GM21825 (cell line): ENCODE measurements around the gene MSH2.
"Not testable (repeated sequence)": the region's sequence is repeated elsewhere in the genome, so short reads cannot be mapped to it uniquely, and the experiment has no call there.

ENCODE experiments used
- ATAC-seq: cut with Tn5 transposase; IDR thresholded peaks from one replicate; pipeline ENCODE4 v1.9.1; 2021; ENCODE audit warnings: mild to moderate bottlenecking, moderate library complexity; ENCODE audit not compliant: unreplicated experiment

Gene MSH2

GRCh38 chr2:47406649-47407330, 3.8 kb downstream of the MSH2 start:
- ATAC-seq, result not testable (repeated sequence)

DNA sequence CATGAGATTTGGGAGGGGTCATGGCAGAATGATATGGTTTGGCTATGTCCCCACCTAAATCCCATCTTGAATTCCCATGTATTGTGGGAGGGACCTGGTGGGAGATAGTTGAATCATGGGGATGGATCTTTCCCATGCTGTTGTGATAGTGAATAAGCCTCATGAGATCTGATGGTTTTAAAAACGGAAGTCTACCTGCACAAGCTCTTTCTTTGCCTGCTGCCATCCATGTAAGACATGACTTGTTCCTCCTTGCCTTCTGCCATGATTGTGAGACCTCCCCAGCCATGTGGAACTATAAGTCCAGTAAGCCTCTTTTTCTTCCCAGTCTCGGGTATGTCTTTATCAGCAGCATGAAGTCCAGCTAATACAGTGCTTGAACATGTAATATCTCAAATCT, 5.0 kb downstream of the MSH2 start:
- ATAC-seq, result not testable (repeated sequence)

GRCh38 chr2:47414682-47415458, 11.9 kb downstream of the MSH2 start:
- no peak for ATAC-seq

- ATAC-seq, result no peak
These were observed 17.3 kb downstream of the MSH2 start for GRCh38 chr2:47420214-47420613.

- ATAC-seq, result not testable (repeated sequence)
These were observed 17.7 kb downstream of the MSH2 start for GRCh38 chr2:47420683-47421082.

DNA sequence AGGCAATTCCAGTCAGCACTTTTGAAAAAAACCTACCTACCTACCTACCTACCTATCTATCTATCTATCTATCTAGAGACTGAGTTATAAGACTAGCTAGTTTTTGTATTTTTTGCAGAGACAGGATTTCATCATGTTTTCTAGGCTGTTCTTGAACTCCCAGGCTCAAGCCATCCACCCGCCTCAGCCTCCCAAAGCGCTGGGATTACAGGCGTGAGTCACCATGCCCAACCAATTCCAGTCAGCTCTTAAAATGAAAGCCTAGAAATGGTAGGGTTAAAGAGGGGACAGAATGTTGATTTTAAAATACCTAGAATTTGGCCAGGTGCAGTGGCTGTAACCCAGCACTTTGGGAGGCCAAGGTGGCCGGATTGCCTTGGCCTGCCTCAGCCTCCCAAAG, 19.1 kb downstream of the MSH2 start:
- no peak for ATAC-seq

- ATAC-seq, result no peak
These were observed 19.6 kb downstream of the MSH2 start for GRCh38 chr2:47422560-47422959.

DNA sequence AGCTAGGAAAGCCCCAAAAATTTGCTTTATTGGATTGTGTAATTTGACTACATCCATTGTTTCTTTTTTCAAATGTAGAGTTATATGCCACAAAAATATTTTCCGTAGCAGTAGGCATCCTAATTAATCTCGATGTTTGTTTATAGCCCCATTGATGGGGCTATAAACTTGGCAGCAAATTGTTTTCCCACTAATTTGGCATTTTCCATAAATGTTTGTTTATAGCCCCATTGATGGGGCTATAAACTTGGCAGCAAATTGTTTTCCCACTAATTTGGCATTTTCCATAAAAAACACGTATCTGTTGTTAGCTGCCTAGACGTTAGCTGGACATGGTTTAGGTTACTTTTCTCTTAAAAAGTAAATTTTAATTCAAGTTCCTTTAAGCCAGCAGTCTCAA, 23.8 kb downstream of the MSH2 start:
- ATAC-seq, result no peak

DNA sequence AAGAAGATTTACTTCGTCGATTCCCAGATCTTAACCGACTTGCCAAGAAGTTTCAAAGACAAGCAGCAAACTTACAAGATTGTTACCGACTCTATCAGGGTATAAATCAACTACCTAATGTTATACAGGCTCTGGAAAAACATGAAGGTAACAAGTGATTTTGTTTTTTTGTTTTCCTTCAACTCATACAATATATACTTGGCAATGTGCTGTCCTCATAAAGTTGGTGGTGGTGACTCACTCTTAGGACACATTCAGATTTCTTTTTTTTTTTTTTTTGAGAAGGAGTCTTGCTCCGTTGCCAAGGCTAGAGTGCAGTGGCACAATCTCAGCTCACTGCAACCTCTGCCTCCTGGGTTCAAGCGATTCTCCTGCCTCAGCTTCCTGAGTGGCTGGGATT, 26.8 kb downstream of the MSH2 start:
- ATAC-seq, result no peak

GRCh38 chr2:47433006-47433405, 30.1 kb downstream of the MSH2 start:
- not testable (repeated sequence) for ATAC-seq

DNA sequence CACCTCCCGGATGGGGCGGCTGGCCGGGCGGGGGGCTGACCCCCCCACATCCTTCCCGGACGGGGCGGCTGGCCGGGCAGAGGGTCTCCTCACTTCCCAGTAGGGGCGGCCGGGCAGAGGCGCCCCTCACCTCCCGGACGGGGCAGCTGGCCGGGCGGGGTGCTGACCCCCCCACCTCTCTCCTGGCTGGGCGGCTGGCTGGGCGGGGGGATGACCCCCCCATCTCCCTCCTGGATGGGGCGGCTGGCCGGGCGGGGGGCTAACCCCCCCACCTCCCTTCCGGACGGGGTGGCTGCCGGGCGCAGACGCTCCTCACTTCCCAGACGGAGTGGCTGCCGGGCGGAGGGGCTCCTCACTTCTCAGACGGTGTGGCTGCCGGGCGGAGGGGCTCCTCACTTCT, 30.5 kb downstream of the MSH2 start:
- not testable (repeated sequence) for ATAC-seq

GRCh38 chr2:47437287-47437686, 34.3 kb downstream of the MSH2 start:
- ATAC-seq, result no peak

DNA sequence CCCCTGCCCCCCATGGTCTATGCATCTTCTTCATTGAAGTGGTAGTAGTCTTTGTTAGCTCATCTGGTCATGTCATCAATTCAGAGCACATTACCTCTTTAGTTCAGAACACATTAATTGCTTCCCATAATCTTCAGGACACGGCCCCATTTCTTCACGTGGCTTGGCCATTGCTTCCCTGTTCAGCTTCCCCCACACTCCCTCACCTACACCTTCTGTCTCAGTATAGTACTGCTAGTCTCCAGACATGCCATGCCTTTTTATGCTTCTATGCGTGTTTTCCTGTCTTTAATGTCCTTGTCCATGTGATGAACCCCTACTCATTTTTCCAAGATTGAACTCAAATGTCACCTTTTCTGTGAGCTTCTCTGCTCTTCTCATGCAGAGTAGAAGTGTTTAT, 35.1 kb downstream of the MSH2 start:
- no peak for ATAC-seq

DNA sequence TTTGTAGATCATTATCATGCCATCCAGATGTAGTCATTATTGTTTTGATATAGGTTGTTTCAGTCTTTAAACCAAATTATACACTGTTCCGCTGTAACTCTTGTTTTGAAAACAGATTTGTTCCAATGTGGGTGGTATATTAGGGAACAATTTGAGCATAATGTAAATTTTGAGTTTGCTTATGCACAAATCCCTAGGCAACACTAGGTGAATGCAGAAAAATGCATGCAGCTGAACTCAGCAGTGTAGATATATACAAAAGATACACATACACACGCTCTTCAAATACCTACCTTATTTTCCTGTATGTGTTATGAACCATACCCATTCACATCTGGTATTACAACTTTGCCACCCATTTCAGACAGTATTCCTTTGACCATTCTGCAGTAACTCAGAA, 35.8 kb downstream of the MSH2 start:
- ATAC-seq, result no peak

DNA sequence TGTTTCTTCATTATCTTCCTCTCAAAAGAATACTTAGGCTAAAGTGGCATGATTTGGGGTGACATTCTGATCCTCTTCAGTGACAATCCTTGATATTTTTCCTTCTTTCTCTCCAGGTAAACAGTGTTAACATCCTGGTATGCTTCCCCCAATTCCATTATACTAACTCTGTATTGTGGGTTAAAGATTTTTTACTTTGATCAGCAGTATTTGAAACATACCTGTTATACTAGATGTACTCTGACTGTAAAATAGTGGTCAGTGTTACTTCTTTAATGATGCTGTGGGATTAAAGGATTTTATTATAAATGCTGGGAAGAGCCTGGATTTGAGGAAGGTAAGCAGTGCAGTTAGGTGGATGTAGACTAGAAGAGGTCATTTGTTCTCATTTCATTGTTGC, 48.8 kb downstream of the MSH2 start:
- no peak for ATAC-seq

GRCh38 chr2:47452761-47453160, 49.8 kb downstream of the MSH2 start:
- no peak for ATAC-seq

DNA sequence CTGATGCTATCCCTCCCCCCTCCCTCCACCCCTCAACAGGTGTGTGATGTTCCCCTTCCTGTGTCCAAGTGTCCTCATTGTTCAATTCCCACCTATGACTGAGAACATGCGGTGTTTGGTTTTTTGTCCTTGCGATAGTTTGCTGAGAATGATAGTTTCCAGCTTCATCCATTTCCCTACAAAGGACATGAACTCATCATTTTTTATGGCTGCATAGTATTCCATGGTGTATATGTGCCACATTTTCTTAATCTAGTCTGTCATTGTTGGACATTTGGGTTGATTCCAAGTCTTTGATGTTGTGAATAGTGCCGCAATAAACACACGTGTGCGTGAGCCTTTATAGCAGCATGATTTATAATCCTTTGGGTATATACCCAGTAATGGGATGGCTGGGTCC, 51.9 kb downstream of the MSH2 start:
- not testable (repeated sequence) for ATAC-seq

DNA sequence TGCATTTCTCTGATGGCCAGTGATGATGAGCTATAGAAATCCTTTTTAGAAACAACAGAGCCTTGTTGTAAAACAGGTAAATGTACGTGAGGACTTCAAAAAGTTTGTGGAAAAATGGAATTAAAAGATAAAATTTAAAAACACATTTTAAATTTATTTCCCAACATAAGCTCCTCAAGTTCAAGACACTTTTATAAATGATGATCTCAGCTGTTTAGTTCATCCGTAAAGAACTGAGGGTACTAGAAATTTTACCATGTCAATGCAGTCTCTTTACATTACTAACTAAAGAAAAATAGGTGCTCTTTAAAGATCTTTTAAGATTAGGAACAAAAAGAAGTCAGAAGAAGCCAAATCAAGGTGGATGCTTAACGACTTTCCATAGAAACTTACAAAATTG, 52.5 kb downstream of the MSH2 start:
- ATAC-seq, result no peak

DNA sequence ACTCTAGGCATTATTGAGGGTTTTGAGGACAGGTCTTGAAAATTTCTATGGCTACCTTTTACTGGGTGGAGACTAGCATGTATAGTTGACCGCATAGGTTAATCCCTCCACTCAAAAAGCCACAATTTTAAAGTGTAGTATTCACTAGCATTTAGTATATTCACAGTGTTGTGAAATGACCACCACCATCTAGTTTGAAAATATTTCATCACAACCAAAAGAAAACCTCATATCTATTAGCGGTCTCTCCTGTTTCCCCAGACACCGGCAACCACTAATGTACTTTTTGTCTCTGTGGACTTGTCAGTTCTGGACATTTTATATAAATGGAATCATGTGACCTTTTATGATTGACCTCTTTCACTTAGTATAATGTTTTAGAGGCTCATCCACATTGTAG, 53.9 kb downstream of the MSH2 start:
- no peak for ATAC-seq

DNA sequence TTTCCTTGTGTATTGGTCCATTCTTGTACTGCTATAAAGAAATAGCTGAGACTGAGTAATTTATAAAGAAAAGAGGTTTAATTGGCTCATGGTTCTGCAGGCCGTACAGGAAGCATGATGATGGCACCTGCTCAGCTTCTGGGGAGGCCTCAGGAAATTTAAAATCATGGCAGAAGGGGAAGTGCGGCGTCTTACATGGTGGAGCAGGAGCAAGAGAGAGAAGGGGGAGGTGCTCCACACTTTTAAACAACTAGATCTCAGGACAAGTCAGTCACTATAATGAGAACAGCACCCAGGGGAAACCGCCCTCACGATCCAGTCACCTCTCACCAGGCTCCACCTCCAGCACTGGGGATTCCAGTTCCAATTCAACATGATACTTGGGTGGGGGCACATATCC, 54.3 kb downstream of the MSH2 start:
- ATAC-seq, result no peak

DNA sequence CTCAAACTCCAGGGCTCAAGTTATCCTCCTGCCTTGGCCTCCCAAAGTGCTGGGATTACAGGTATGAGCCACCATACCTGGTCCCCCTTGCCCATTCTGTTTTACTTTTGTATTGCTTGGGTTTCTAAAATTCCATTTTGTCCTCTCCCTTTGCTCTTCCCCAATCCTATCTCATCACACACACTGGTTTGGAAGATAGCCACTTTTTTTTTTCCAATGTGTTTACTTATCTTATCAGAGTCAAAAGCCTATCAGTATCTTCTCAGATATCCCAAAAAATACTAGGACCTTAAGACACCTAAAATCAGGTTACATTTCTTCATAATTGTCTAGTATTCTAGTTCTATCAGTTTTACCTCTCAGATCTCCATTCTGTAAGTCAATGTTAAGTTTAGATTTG, 56.1 kb downstream of the MSH2 start:
- no peak for ATAC-seq

GRCh38 chr2:47460766-47461165, 57.8 kb downstream of the MSH2 start:
- no peak for ATAC-seq
